Measurements from ENCODE around the gene TFPI.

TFPI gene

GRCh38 chr2:187495324-187495723 is 58.9 kb downstream of the TFPI start:
- H3K27me3 ChIP-seq (ENCODE audit: insufficient read depth, low read depth, severe bottlenecking): no peaks in the 10 kb centered on the region
- H3K27ac ChIP-seq: no peak overlapping the region
- TF ChIP-seq, protein P1, sequence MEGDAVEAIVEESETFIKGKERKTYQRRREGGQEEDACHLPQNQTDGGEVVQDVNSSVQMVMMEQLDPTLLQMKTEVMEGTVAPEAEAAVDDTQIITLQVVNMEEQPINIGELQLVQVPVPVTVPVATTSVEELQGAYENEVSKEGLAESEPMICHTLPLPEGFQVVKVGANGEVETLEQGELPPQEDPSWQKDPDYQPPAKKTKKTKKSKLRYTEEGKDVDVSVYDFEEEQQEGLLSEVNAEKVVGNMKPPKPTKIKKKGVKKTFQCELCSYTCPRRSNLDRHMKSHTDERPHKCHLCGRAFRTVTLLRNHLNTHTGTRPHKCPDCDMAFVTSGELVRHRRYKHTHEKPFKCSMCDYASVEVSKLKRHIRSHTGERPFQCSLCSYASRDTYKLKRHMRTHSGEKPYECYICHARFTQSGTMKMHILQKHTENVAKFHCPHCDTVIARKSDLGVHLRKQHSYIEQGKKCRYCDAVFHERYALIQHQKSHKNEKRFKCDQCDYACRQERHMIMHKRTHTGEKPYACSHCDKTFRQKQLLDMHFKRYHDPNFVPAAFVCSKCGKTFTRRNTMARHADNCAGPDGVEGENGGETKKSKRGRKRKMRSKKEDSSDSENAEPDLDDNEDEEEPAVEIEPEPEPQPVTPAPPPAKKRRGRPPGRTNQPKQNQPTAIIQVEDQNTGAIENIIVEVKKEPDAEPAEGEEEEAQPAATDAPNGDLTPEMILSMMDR (IDR thresholded peaks at IDR 0.05; ENCODE audit: low read depth, low read length): no peak
- no peaks in the 10 kb centered on the region for H3K9me3 ChIP-seq (ENCODE audit: severe bottlenecking)
- no peak overlapping the region for H3K4me3 ChIP-seq (ENCODE audit: low read depth, low read length)
- no peaks in the 10 kb centered on the region for H3K36me3 ChIP-seq
- no peak for DNase-seq

DNA sequence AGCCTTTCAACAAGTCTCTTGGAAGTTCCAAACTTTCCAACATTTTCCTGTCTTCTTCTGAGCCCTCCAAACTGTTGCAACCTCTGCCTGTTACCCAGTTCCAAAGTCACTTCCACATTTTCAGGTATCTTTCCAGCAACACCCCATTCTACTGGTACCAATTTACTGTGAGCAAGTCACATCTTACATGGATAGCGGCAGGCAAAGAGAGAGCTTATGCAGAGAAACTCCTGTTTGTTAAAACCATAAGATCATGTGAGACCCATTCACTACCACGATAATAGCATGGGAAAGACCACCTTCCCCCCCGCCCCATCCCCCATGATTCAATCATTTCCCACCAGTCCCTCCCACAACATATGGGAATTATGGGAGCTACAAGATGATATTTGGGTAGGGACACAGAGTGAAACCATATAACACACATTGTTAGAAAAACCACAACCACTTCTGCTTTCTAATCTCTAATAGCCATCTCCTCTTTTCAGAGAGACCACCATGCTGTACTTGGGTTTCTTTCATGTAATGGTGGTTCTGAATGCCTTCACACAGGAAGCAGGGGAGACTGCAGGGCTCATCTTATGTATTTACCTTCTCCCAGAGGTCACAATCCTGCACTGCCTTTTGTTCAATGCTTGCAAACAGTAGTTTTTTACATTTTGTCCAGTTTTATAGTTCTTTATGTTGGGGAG is 60.2 kb downstream of the TFPI start:
- Histone ChIP-seq H3K36me3 (no peaks in the 10 kb centered on the region), H3K9me3 (ENCODE audit: severe bottlenecking) (no peaks in the 10 kb centered on the region), H3K27me3 (ENCODE audit: insufficient read depth, low read depth, severe bottlenecking) (no peaks in the 10 kb centered on the region), H3K27ac (no peak overlapping the region), H3K4me3 (ENCODE audit: low read depth, low read length) (no peak overlapping the region)
- DNase-seq: no peak
- TF ChIP-seq, protein P1 (IDR thresholded peaks at IDR 0.05; ENCODE audit: low read depth, low read length): no peak

DNA sequence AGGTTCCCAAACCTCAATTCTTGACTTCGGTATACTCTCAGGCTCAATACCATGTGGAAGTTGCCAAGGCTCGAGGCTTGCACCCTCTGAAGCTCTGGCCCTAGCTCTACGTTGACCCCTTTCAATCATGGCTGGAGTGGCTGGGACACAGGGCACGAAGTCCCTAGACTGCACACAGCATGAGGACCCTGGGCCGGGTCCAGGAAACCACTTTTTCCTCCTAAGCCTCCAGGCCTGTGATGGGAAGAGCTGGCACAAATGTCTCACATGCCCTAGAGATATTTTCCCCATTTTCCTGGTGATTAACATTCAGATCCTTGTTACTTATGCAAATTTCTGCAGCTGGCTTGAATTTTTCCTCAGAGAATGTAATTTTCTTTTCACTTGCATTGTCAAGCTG is 61.1 kb downstream of the TFPI start:
- Histone ChIP-seq H3K27me3 (ENCODE audit: insufficient read depth, low read depth, severe bottlenecking) (no peaks in the 10 kb centered on the region), H3K4me3 (ENCODE audit: low read depth, low read length) (no peak overlapping the region), H3K9me3 (ENCODE audit: severe bottlenecking) (no peaks in the 10 kb centered on the region), H3K27ac (no peak overlapping the region), H3K36me3 (no peaks in the 10 kb centered on the region)
- TF ChIP-seq, protein P1 (IDR thresholded peaks at IDR 0.05; ENCODE audit: low read depth, low read length): no peak
- DNase-seq: no peak

- DNase-seq: no peak
- Histone ChIP-seq H3K4me3 (ENCODE audit: low read depth, low read length) (no peak overlapping the region), H3K27ac (no peak overlapping the region), H3K27me3 (ENCODE audit: insufficient read depth, low read depth, severe bottlenecking) (no peaks in the 10 kb centered on the region), H3K36me3 (no peaks in the 10 kb centered on the region), H3K9me3 (ENCODE audit: severe bottlenecking) (no peaks in the 10 kb centered on the region)
- TF ChIP-seq, protein P1 (IDR thresholded peaks at IDR 0.05; ENCODE audit: low read depth, low read length): no peak
These were observed 68.0 kb downstream of the TFPI start for GRCh38 chr2:187486241-187486640.

GRCh38 chr2:187485523-187485922 is 68.7 kb downstream of the TFPI start:
- TF ChIP-seq, protein P1 (IDR thresholded peaks at IDR 0.05; ENCODE audit: low read depth, low read length): no peak
- DNase-seq: no peak
- H3K4me3 ChIP-seq (ENCODE audit: low read depth, low read length): no peak overlapping the region
- no peaks in the 10 kb centered on the region for H3K36me3 ChIP-seq
- no peak overlapping the region for H3K27ac ChIP-seq
- no peaks in the 10 kb centered on the region for H3K27me3 ChIP-seq (ENCODE audit: insufficient read depth, low read depth, severe bottlenecking)
- H3K9me3 ChIP-seq (ENCODE audit: severe bottlenecking): no peaks in the 10 kb centered on the region

DNA sequence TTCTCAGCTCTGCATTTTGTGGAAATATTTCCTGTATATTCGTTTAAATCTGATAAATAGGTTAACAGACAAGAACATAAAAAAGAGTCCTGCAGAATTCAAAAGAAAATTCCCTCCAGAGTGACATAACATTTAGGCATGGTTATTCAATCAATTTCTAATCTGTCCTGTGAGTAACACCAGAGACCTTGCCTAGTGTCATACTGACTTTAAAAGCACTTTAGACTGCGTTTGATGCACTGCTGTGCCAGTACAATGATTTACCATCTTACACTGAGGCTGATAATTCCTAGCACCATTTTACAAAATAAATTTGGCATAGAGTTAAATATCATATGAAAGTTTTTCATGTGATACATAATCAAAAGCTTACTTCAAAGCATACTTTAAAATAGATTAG is 70.7 kb downstream of the TFPI start:
- no peak for DNase-seq
- Histone ChIP-seq H3K27me3 (ENCODE audit: insufficient read depth, low read depth, severe bottlenecking) (no peaks in the 10 kb centered on the region), H3K36me3 (no peaks in the 10 kb centered on the region), H3K27ac (no peak overlapping the region), H3K4me3 (ENCODE audit: low read depth, low read length) (no peak overlapping the region), H3K9me3 (ENCODE audit: severe bottlenecking) (no peaks in the 10 kb centered on the region)
- TF ChIP-seq, protein P1 (IDR thresholded peaks at IDR 0.05; ENCODE audit: low read depth, low read length): no peak
